HepG2 (cell line): ENCODE results near the gene MNT. TPM values are rescaled to one million over a fixed set of nuclear protein-coding genes. Genes with fewer than 3 reads are reported as not detected.

Experiments used
- AHR ChIP-seq: IDR thresholded peaks from 2 replicates; pipeline ENCODE4 v1.6.1; 2018; ENCODE audit warnings: missing genetic modification reagents, missing compliant biosample characterization
- BCL6 ChIP-seq: IDR thresholded peaks from 2 replicates; pipeline ENCODE4 v1.6.1; 2016; ENCODE audit warnings: missing genetic modification reagents, missing compliant biosample characterization
- CBX5 ChIP-seq: sonication (generic); formaldehyde crosslinking; IDR thresholded peaks from 2 replicates; pipeline ENCODE4 v1.4.0; 2020; ENCODE audit warnings: missing genetic modification reagents, borderline replicate concordance
- E2F2 ChIP-seq: sonication (generic); formaldehyde crosslinking; IDR thresholded peaks from 2 replicates; pipeline ENCODE4 v1.4.0; 2020; ENCODE audit warnings: missing genetic modification reagents, borderline replicate concordance
- MAFG ChIP-seq: sonication (generic); formaldehyde crosslinking; IDR thresholded peaks from 2 replicates; pipeline ENCODE4 v1.5.1; 2020; ENCODE audit warnings: mild to moderate bottlenecking, missing genetic modification reagents
- MTA1 ChIP-seq: sonication (generic); formaldehyde crosslinking; IDR thresholded peaks from 2 replicates; pipeline ENCODE4 v1.4.0; 2020; ENCODE audit warnings: missing genetic modification reagents, mild to moderate bottlenecking, borderline replicate concordance
- PRDM4 ChIP-seq: sonication (generic); formaldehyde crosslinking; IDR thresholded peaks from 2 replicates; pipeline ENCODE4 v1.9.0; 2021; ENCODE audit warnings: missing genetic modification reagents, borderline replicate concordance
- PRPF4 ChIP-seq: fragments of 200-400 bp; formaldehyde crosslinking; IDR thresholded peaks from 2 replicates; pipeline ENCODE4 v1.6.1; 2016; ENCODE audit warnings: low read length, low read depth; ENCODE audit not compliant: poor library complexity, severe bottlenecking
- TARDBP ChIP-seq: sonication (generic); formaldehyde crosslinking; IDR thresholded peaks from 2 replicates; pipeline ENCODE4 v1.8.0; 2022; ENCODE audit warnings: mild to moderate bottlenecking, missing genetic modification reagents
- ZMYM3 ChIP-seq: sonication (generic); formaldehyde crosslinking; IDR thresholded peaks from 2 replicates; pipeline ENCODE4 v1.5.1; 2020; ENCODE audit warnings: mild to moderate bottlenecking, missing genetic modification reagents
- ZNF101 ChIP-seq: sonication (generic); formaldehyde crosslinking; IDR thresholded peaks from 2 replicates; pipeline ENCODE4 v1.4.0; 2020; ENCODE audit warnings: mild to moderate bottlenecking, low read depth, missing genetic modification reagents, borderline replicate concordance
- ZNF207 ChIP-seq: fragments of 450-650 bp; IDR thresholded peaks from 2 replicates; pipeline ENCODE4 v1.6.1; 2016; ENCODE audit warnings: antibody characterized with exemption, borderline replicate concordance
- ZNF367 ChIP-seq: sonication (generic); formaldehyde crosslinking; IDR thresholded peaks from 2 replicates; pipeline ENCODE4 v1.4.0; 2020; ENCODE audit warnings: missing genetic modification reagents, borderline replicate concordance
- ZNF687 ChIP-seq: sonication (generic); formaldehyde crosslinking; IDR thresholded peaks from 2 replicates; pipeline ENCODE4 v1.5.1; 2020; ENCODE audit warnings: mild to moderate bottlenecking, missing genetic modification reagents, moderate library complexity
- polyA plus RNA-seq, 8 experiments: library from polyadenylated mRNA; depleted of rRNA in 3 of 8; stranded (reverse) in 7 of 8; unstranded in 1 of 8; fragments of >200 nt; fragmentation: Illumina TruSeq in 4 of 8; extraction: Trizol in 4 of 8; gene quantifications; 2 replicates each; pipeline versions ENCODE4 v1.2.1 to v1.2.3, GENCODE V29; 2011 to 2016; ENCODE audit warnings: low read depth in 4 of 8, missing spikeins in 1 of 8, mixed read lengths in 1 of 8; ENCODE audit not compliant: insufficient read depth in 1 of 8
- total RNA-seq, 5 experiments: library from RNA; depleted of rRNA; stranded (reverse); fragments of >200 nt; fragmentation: Illumina TruSeq; extraction: Trizol; gene quantifications; 2 replicates each; pipeline ENCODE4 v1.2.3, GENCODE V29; 2016; ENCODE audit warnings: low read depth in 1 of 5
- TF ChIP-seq, protein P1 (sequence below): sonication (generic); formaldehyde crosslinking; IDR thresholded peaks from 2 replicates; pipeline ENCODE4 v1.4.0; 2020; ENCODE audit warnings: missing genetic modification reagents, borderline replicate concordance

Gene MNT
- total and polyA plus RNA-seq, 2 of the 13 experiments (the other 11 are each of a cell fraction or from before 2014, with no cell fraction given): 2.1 to 3.5 TPM

DNA sequence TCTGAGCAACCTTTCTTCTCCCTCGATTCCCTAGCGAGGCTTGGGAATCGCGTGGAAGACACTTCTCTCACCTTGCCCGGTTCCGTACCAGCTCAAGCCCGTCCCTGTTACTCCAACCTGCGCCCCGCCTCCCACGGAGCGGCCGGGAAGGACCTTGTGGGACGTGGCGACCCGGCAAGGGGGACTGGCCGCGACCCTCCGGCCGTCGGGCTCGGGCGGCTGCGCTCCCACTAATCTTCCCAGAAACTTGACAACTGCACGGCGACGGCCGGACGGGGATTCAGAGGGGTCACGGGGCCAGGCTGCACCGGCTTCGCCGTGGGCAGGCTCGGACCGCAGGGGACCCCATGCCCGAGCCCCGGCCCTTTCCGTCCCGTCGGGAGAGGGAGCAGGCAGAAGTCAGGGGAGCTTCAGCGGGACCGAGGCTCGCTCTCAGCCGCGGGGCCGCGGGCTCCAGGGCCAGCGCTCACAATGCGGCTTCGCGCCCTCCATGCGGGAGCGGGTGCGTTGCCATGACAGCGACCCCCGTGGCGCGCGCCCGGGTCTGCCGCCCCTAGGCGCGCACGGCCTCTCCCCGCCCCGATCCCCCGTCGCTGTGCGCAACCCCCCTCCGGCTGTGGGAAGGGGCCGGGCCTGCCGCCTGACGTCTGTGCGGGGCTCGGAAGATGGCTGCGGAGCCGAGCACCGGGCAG is 63.9 kb downstream of the MNT start, which contains the start of gene SGSM2 (continued):
- peak; percentile 43; the same call in 1 of the 2 replicates for TF ChIP-seq ZNF687 (CRISPR knock-in tag)
- TF ChIP-seq ZNF101: no peak
- no peak for TF ChIP-seq TARDBP (CRISPR knock-in tag)
- no peak for TF ChIP-seq CBX5
- no peak for TF ChIP-seq MTA1
- no peak for TF ChIP-seq ZNF367 (CRISPR knock-in tag)
- TF ChIP-seq MAFG (CRISPR knock-in tag): no peak
- TF ChIP-seq E2F2: no peak
- TF ChIP-seq ZNF207: no peak
- TF ChIP-seq BCL6 (CRISPR knock-in tag): peak; percentile 25; the same call in 1 of the 2 replicates
- no peak for TF ChIP-seq PRPF4
- no peak for TF ChIP-seq ZMYM3 (CRISPR knock-in tag)
- no peak for TF ChIP-seq PRDM4 (CRISPR knock-in tag)
- TF ChIP-seq, protein P1, sequence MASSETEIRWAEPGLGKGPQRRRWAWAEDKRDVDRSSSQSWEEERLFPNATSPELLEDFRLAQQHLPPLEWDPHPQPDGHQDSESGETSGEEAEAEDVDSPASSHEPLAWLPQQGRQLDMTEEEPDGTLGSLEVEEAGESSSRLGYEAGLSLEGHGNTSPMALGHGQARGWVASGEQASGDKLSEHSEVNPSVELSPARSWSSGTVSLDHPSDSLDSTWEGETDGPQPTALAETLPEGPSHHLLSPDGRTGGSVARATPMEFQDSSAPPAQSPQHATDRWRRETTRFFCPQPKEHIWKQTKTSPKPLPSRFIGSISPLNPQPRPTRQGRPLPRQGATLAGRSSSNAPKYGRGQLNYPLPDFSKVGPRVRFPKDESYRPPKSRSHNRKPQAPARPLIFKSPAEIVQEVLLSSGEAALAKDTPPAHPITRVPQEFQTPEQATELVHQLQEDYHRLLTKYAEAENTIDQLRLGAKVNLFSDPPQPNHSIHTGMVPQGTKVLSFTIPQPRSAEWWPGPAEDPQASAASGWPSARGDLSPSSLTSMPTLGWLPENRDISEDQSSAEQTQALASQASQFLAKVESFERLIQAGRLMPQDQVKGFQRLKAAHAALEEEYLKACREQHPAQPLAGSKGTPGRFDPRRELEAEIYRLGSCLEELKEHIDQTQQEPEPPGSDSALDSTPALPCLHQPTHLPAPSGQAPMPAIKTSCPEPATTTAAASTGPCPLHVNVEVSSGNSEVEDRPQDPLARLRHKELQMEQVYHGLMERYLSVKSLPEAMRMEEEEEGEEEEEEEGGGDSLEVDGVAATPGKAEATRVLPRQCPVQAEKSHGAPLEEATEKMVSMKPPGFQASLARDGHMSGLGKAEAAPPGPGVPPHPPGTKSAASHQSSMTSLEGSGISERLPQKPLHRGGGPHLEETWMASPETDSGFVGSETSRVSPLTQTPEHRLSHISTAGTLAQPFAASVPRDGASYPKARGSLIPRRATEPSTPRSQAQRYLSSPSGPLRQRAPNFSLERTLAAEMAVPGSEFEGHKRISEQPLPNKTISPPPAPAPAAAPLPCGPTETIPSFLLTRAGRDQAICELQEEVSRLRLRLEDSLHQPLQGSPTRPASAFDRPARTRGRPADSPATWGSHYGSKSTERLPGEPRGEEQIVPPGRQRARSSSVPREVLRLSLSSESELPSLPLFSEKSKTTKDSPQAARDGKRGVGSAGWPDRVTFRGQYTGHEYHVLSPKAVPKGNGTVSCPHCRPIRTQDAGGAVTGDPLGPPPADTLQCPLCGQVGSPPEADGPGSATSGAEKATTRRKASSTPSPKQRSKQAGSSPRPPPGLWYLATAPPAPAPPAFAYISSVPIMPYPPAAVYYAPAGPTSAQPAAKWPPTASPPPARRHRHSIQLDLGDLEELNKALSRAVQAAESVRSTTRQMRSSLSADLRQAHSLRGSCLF (CRISPR knock-in tag): no peak
- no peak for TF ChIP-seq AHR (CRISPR knock-in tag)
